GM12892 (cell line): ENCODE results near the gene IFNGR1.

Source experiments
- POLR2A ChIP-seq: IDR thresholded peaks from 2 replicates; pipeline ENCODE4 v1.6.1; 2011; ENCODE audit warnings: low read depth, low read length, control low read depth
- POLR2AphosphoS5 ChIP-seq: IDR thresholded peaks from 2 replicates; pipeline ENCODE4 v1.6.1; 2011; ENCODE audit warnings: low read depth, low read length, control low read depth
- TAF1 ChIP-seq: IDR thresholded peaks from 2 replicates; pipeline ENCODE4 v1.6.1; 2011; ENCODE audit warnings: low read depth, mild to moderate bottlenecking, control low read depth, low read length, borderline replicate concordance

DNA sequence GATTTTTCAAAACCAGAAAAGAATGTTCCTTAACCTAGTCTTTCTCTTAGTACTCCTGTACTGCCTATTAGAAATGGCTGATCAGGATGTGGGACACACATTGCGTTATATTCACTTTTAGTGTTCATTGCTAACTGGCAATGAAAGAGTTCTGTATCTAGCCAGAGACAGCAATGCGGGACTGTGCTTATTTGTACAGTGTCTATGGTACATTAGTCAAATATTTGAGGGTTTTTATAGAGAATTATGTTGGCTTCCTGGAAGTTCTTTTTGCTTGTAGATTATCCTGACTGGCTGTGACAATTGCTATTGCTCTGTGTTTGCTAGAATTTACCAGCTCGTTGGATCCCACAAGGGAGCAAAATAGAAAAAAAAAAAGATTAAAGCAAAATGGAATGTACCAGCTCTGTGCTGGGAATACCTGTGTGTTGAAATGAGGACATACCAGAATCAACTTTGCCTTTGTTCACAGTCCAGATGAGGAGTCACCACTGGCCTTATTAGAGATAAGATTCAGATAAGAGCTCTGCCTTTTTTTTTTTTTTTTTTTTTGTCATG, 22.4 kb upstream of the IFNGR1 start:
- TF ChIP-seq POLR2A (no peak), POLR2AphosphoS5 (no peak), TAF1 (no peak)
